ENCODE results near the gene LONRF2.

The LONRF2 gene

GRCh38 chr2:100228415-100228814 lies 93.9 kb downstream of the LONRF2 start:
- peaks cover 8% of the 10 kb centered on the region for H3K27me3 Mint-ChIP-seq
- peaks cover 14% of the 10 kb centered on the region for H3K4me1 Mint-ChIP-seq (ENCODE audit: low read depth)
- H3K27ac Mint-ChIP-seq, result no peak overlapping the region
- H3K36me3 Mint-ChIP-seq (ENCODE audit: low read depth), result no peaks in the 10 kb centered on the region
- H3K9me3 Mint-ChIP-seq, result peaks cover 5% of the 10 kb centered on the region
- no peak overlapping the region for H3K4me3 Mint-ChIP-seq

GRCh38 chr2:100224988-100225710 lies 97.2 kb downstream of the LONRF2 start:
- no peak overlapping the region for H3K4me3 Mint-ChIP-seq
- H3K36me3 Mint-ChIP-seq (ENCODE audit: low read depth), result no peaks in the 10 kb centered on the region
- peaks cover 15% of the 10 kb centered on the region for H3K27me3 Mint-ChIP-seq
- peaks cover 9% of the 10 kb centered on the region for H3K9me3 Mint-ChIP-seq
- no peaks in the 10 kb centered on the region for H3K4me1 Mint-ChIP-seq (ENCODE audit: low read depth)
- no peak overlapping the region for H3K27ac Mint-ChIP-seq

GRCh38 chr2:100223502-100223901 lies 98.8 kb downstream of the LONRF2 start:
- no peak overlapping the region for H3K27ac Mint-ChIP-seq
- H3K27me3 Mint-ChIP-seq, result peaks cover 15% of the 10 kb centered on the region
- H3K4me1 Mint-ChIP-seq (ENCODE audit: low read depth), result no peaks in the 10 kb centered on the region
- H3K9me3 Mint-ChIP-seq, result peaks cover 9% of the 10 kb centered on the region
- H3K36me3 Mint-ChIP-seq (ENCODE audit: low read depth), result no peaks in the 10 kb centered on the region
- no peak overlapping the region for H3K4me3 Mint-ChIP-seq

All from stimulated activated naive CD8-positive, alpha-beta T cell treated with anti-CD3 and anti-CD28 coated beads, Interleukin-15, Interleukin-2, amounts not matched to agents 100 ng/mL and 50 ng/mL, for 24 hours (primary cell).